Liver (tissue), 9 donors: Measurements from ENCODE around the gene TP53TG5. TPM values are rescaled to one million over a fixed set of nuclear protein-coding genes. Genes with fewer than 3 reads are reported as not detected.

Experiments used
- DNase-seq: peaks from one replicate; pipeline ENCODE4 v3.0.0-alpha.2; 2017; ENCODE audit warnings: low spot score
- H3K27ac ChIP-seq, 2 donors: one replicate each; pipeline ENCODE4 v1.7.0; 2013; ENCODE audit warnings: inconsistent platforms in 2 of 2, low read length in 2 of 2, control low read depth in 1 of 2, low read depth in 1 of 2, mild to moderate bottlenecking in 1 of 2
- H3K27me3 ChIP-seq, 4 donors: one replicate each; pipeline versions ENCODE4 v1.6.1 to v1.7.0; 2013; ENCODE audit warnings: low read length in 3 of 4, inconsistent platforms in 1 of 4, mild to moderate bottlenecking in 1 of 4, moderate library complexity in 1 of 4; ENCODE audit not compliant: control insufficient read depth in 4 of 4, insufficient read depth in 4 of 4
- H3K36me3 ChIP-seq, 4 donors: one replicate each; pipeline versions ENCODE4 v1.6.1 to v1.7.0; 2013; ENCODE audit warnings: low read length in 3 of 4, mild to moderate bottlenecking in 3 of 4, low read depth in 1 of 4, moderate library complexity in 1 of 4; ENCODE audit not compliant: control insufficient read depth in 4 of 4, insufficient read depth in 3 of 4
- H3K4me1 ChIP-seq, 4 donors: one replicate each; pipeline versions ENCODE4 v1.6.1 to v1.7.0; 2013; ENCODE audit warnings: low read length in 3 of 4, mild to moderate bottlenecking in 3 of 4, moderate library complexity in 1 of 4; ENCODE audit not compliant: control insufficient read depth in 4 of 4, insufficient read depth in 4 of 4
- H3K4me3 ChIP-seq, 3 donors: one replicate each; pipeline versions ENCODE4 v1.6.1 to v1.7.0; 2013; ENCODE audit warnings: low read length in 3 of 3, control low read depth in 1 of 3, low read depth in 1 of 3, mild to moderate bottlenecking in 1 of 3
- H3K9ac ChIP-seq, 2 donors: one replicate each; pipeline ENCODE4 v1.7.0; 2013; ENCODE audit warnings: low read length in 2 of 2, mild to moderate bottlenecking in 2 of 2, moderate library complexity in 2 of 2, control low read depth in 1 of 2, low read depth in 1 of 2
- H3K9me3 ChIP-seq, 4 donors: one replicate each; pipeline versions ENCODE4 v1.6.1 to v1.7.0; 2013; ENCODE audit warnings: low read length in 3 of 4; ENCODE audit not compliant: control insufficient read depth in 4 of 4
- EGR1 ChIP-seq, 2 donors: IDR thresholded peaks; 2 replicates each; pipeline ENCODE4 v1.6.1; 2016 to 2018; ENCODE audit warnings: antibody characterized with exemption in 2 of 2, low read depth in 2 of 2
- FOXA2 ChIP-seq: IDR thresholded peaks from 2 replicates; pipeline ENCODE4 v1.6.1; 2016; ENCODE audit warnings: antibody characterized with exemption
- NR2F2 ChIP-seq: IDR thresholded peaks from 2 replicates; pipeline ENCODE4 v1.6.1; 2016; ENCODE audit warnings: antibody characterized with exemption
- RAD21 ChIP-seq, 2 donors: IDR thresholded peaks; 2 replicates each; pipeline ENCODE4 v1.6.1; 2016; ENCODE audit warnings: antibody characterized with exemption in 2 of 2, mild to moderate bottlenecking in 2 of 2
- RXRA ChIP-seq, 2 donors: IDR thresholded peaks; 2 replicates each; pipeline ENCODE4 v1.6.1; 2017 to 2018; ENCODE audit warnings: antibody characterized with exemption in 2 of 2, mild to moderate bottlenecking in 1 of 2
- SP1 ChIP-seq: IDR thresholded peaks from 2 replicates; pipeline ENCODE4 v1.6.1; 2018; ENCODE audit warnings: antibody characterized with exemption, mild to moderate bottlenecking
- TAF1 ChIP-seq: conservative IDR thresholded peaks from 2 replicates; pipeline ENCODE4 v1.6.1; 2016; ENCODE audit warnings: antibody characterized with exemption, mild to moderate bottlenecking
- YY1 ChIP-seq: IDR thresholded peaks from 2 replicates; pipeline ENCODE4 v1.6.1; 2016; ENCODE audit warnings: antibody characterized with exemption, mild to moderate bottlenecking
- WGBS: extraction: QIAGEN DNeasy Blood & Tissue Kit; methylation state at CpG from one replicate; pipeline ENCODE4 v1.1.7; 2013; 5-methylcytosine and 5-hydroxymethylcytosine counted together
- polyA plus RNA-seq, 2 donors: library from polyadenylated mRNA; stranded (reverse) in 1 of 2; unstranded in 1 of 2; fragments of 200-250 nt in 1 of 2; fragments of >200 nt in 1 of 2; fragmentation: Nextera tagmentation in 1 of 2; extraction: Ambion mirVana in 1 of 2; gene quantifications; one replicate each; pipeline versions ENCODE4 v1.2.1 to v1.2.3, GENCODE V29; 2013 to 2015
- total RNA-seq, 2 donors: library from RNA; depleted of rRNA; stranded (reverse); fragments of >200 nt; gene quantifications; one replicate each; pipeline ENCODE4 v1.2.3, GENCODE V29; 2014
- TF ChIP-seq, protein P1 (sequence below): IDR thresholded peaks from 2 replicates; pipeline ENCODE4 v1.6.1; 2016; ENCODE audit warnings: antibody characterized with exemption
- TF ChIP-seq, protein P2 (sequence below): fragments of 150-350 bp; IDR thresholded peaks from 2 replicates; pipeline ENCODE4 v1.5.1; 2017; ENCODE audit warnings: improper control_type of control experiment, low read depth, low read length; ENCODE audit not compliant: missing input control
- TF ChIP-seq, protein P3 (sequence below): IDR thresholded peaks from 2 replicates; pipeline ENCODE4 v1.6.1; 2016; ENCODE audit warnings: antibody characterized with exemption
- donor health status: healthy.
- donor health status: healthy.
- donor health status: healthy.
- donor health status: healthy.
- donor health status: healthy.

TP53TG5 gene
- total and polyA plus RNA-seq, 4 donors: not detected

DNA sequence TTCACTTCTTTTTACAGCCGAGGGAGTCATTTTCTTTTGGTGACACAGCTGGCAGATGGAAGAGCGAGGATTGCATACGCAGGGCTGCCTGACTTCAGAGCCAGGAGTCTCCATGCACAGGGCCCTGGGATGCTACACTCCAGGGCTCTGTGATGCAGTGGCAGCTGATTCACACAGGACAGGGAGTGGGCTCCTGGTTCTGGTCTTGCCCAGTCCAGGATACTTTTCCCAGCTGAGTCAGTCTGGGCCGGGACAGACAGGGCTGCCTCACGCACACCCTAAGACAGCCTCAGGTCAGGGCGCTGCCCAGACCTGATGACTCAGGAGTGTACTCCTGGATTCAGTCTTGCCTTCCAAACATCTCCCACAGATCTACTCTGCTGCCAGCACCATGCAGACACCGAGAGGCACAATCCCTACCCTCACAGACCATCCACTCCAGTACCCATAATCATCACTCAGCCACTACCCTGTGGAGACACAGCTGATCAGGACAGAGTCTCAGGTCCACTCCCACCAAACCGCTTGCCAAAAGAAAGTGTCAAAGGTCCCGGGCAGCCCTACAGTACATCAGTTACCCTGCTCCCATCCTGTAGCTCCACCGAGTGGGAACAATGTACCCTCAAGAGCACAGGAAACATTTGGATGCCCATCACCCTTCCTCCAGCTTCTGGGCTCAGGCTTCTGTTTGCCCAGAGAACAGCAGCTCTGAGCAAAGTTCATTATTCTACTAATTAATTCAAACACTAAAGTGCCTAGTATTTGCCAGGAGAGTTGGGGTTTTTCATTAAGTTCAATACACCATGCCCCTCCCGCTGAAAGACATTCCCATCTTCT lies 41.4 kb downstream of the TP53TG5 start (continued):
- TF ChIP-seq, protein P1, sequence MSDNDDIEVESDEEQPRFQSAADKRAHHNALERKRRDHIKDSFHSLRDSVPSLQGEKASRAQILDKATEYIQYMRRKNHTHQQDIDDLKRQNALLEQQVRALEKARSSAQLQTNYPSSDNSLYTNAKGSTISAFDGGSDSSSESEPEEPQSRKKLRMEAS: no peak
- TF ChIP-seq, protein P2, sequence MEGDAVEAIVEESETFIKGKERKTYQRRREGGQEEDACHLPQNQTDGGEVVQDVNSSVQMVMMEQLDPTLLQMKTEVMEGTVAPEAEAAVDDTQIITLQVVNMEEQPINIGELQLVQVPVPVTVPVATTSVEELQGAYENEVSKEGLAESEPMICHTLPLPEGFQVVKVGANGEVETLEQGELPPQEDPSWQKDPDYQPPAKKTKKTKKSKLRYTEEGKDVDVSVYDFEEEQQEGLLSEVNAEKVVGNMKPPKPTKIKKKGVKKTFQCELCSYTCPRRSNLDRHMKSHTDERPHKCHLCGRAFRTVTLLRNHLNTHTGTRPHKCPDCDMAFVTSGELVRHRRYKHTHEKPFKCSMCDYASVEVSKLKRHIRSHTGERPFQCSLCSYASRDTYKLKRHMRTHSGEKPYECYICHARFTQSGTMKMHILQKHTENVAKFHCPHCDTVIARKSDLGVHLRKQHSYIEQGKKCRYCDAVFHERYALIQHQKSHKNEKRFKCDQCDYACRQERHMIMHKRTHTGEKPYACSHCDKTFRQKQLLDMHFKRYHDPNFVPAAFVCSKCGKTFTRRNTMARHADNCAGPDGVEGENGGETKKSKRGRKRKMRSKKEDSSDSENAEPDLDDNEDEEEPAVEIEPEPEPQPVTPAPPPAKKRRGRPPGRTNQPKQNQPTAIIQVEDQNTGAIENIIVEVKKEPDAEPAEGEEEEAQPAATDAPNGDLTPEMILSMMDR: no peak
- peak; percentile 51 to 52 for TF ChIP-seq RAD21 (IDR thresholded peaks at IDR 0.05)
- no peak for TF ChIP-seq TAF1

DNA sequence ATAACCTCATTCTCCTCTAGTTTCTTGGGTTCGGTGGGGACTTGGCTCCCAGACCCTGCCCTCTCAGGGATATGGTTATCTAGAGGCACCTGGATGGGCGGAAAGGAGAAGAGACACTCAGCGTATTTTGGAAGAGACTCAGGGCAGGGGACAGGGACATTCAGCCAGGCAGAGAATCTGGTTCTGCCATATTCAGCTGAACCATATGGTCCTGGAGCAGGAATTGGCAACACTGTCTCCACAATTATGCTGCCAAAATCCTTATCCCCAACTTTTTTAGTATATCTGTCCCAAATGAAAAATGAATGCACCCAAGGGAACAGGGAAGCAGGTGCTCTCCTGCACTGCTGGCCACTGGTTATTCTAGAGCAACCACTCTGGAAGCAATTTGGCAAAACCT lies 47.6 kb downstream of the TP53TG5 start:
- WGBS: 93% methylated on average over 3 of the region's 3 CpGs
- Histone ChIP-seq H3K27ac (peak overlapping the region in 1 of 2 donors; percentile 16), H3K27me3 (no peaks in the 10 kb centered on the region)

More for the DNA sequence above, 47.6 kb downstream of the TP53TG5 start:
- H3K9me3 ChIP-seq: no peaks in the 10 kb centered on the region
- H3K4me3 ChIP-seq: no peak overlapping the region
- TF ChIP-seq FOXA2 (no peak), RXRA (IDR thresholded peaks at IDR 0.05) (no peak), YY1 (no peak), EGR1 (IDR thresholded peaks at IDR 0.05; ENCODE audit: low read depth in 2 of 2) (no peak), SP1 (no peak), NR2F2 (no peak), RAD21 (IDR thresholded peaks at IDR 0.05) (no peak)
- TF ChIP-seq, protein P3, sequence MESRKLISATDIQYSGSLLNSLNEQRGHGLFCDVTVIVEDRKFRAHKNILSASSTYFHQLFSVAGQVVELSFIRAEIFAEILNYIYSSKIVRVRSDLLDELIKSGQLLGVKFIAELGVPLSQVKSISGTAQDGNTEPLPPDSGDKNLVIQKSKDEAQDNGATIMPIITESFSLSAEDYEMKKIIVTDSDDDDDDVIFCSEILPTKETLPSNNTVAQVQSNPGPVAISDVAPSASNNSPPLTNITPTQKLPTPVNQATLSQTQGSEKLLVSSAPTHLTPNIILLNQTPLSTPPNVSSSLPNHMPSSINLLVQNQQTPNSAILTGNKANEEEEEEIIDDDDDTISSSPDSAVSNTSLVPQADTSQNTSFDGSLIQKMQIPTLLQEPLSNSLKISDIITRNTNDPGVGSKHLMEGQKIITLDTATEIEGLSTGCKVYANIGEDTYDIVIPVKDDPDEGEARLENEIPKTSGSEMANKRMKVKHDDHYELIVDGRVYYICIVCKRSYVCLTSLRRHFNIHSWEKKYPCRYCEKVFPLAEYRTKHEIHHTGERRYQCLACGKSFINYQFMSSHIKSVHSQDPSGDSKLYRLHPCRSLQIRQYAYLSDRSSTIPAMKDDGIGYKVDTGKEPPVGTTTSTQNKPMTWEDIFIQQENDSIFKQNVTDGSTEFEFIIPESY: no peak
- TF ChIP-seq, protein P2: no peak
- DNase-seq: no peak
- H3K36me3 ChIP-seq: peaks cover 21 to 82% (median 67%) of the 10 kb centered on the region in 4 donors
- H3K4me1 ChIP-seq: peaks cover 0 to 7% (median 1%) of the 10 kb centered on the region in 4 donors
- H3K9ac ChIP-seq: no peak overlapping the region
